Hindlimb muscle (tissue), 1 donor: ENCODE data around the gene MTG1. TPM values are rescaled to one million over a fixed set of nuclear protein-coding genes. Genes with fewer than 3 reads are reported as not detected.

Source experiments
- DNase-seq: peaks from one replicate; pipeline ENCODE4 v3.0.0-alpha.2; 2013
- polyA plus RNA-seq: library from polyadenylated mRNA; unstranded; fragments of 120-200 nt; gene quantifications from one replicate; pipeline ENCODE4 v1.2.1, GENCODE V29; 2013; ENCODE audit not compliant: insufficient read length

MTG1 gene
- polyA plus RNA-seq, 1 donor: 47.4 TPM

- DNase-seq: no peak
These were observed 58.5 kb downstream of the MTG1 start for GRCh38 chr10:133452453-133452852.

- no peak for DNase-seq
These were observed 59.7 kb downstream of the MTG1 start, which contains the start of gene SCART1 for GRCh38 chr10:133453516-133454203. TSS of gene SCART1 (plus strand) at chr10:133453945. CDS start at chr10:133453998, 53 bp downstream.

GRCh38 chr10:133454204-133454893 is 60.4 kb downstream of the MTG1 start:
- DNase-seq: no peak

GRCh38 chr10:133455196-133455595 is 61.2 kb downstream of the MTG1 start:
- DNase-seq: no peak

GRCh38 chr10:133455611-133456031 is 61.7 kb downstream of the MTG1 start:
- DNase-seq: no peak

- no peak for DNase-seq
These were observed 62.3 kb downstream of the MTG1 start for GRCh38 chr10:133456041-133456951.

- DNase-seq: no peak
These were observed 63.3 kb downstream of the MTG1 start for GRCh38 chr10:133457100-133457841.

- no peak for DNase-seq
These were observed 64.2 kb downstream of the MTG1 start for GRCh38 chr10:133458021-133458709.

- no peak for DNase-seq
These were observed 64.9 kb downstream of the MTG1 start for GRCh38 chr10:133458710-133459453.

GRCh38 chr10:133459454-133460207 is 65.7 kb downstream of the MTG1 start:
- DNase-seq: no peak

GRCh38 chr10:133460208-133460769 is 66.3 kb downstream of the MTG1 start:
- DNase-seq: no peak

GRCh38 chr10:133461027-133461426 is 67.1 kb downstream of the MTG1 start:
- no peak for DNase-seq

GRCh38 chr10:133461841-133462240 is 67.9 kb downstream of the MTG1 start:
- DNase-seq: no peak

GRCh38 chr10:133462512-133463305 is 68.8 kb downstream of the MTG1 start:
- no peak for DNase-seq

- no peak for DNase-seq
These were observed 70.7 kb downstream of the MTG1 start for GRCh38 chr10:133464582-133465031.

GRCh38 chr10:133465191-133465949 is 71.4 kb downstream of the MTG1 start:
- DNase-seq: no peak

GRCh38 chr10:133465950-133466474 is 72.1 kb downstream of the MTG1 start:
- DNase-seq: no peak
